Thyroid gland (tissue), 4 donors: ENCODE measurements around the gene KCNA10.

Experiments used
- CTCF ChIP-seq, 6 experiments: fragments of 200-600 bp in 3 of 6; fragments of 450-650 bp in 3 of 6; sonication (generic) in 3 of 6; IDR thresholded peaks; one replicate each; pipeline ENCODE4 v1.5.1; 2016 to 2019; ENCODE audit warnings: antibody characterized with exemption in 6 of 6, mild to moderate bottlenecking in 2 of 6, inconsistent platforms in 1 of 6, moderate library complexity in 1 of 6
- POLR2A ChIP-seq, 2 donors: fragments of 450-650 bp; IDR thresholded peaks; one replicate each; pipeline ENCODE4 v1.6.1; 2017; ENCODE audit warnings: antibody characterized with exemption in 2 of 2, mild to moderate bottlenecking in 2 of 2, moderate library complexity in 1 of 2

GRCh38 chr1:110504226-110504625 lies 14.7 kb downstream of the KCNA10 start:
- TF ChIP-seq CTCF (IDR thresholded peaks at IDR 0.05), result no peak
- no peak for TF ChIP-seq POLR2A (IDR thresholded peaks at IDR 0.05)
